K562 (cell line): ENCODE results near the gene IGSF8. TPM values are rescaled to one million over a fixed set of nuclear protein-coding genes. Genes with fewer than 3 reads are reported as not detected.
A peak's percentile ranks its signal among the peaks of the same experiment; 100 is the strongest.

Experiments used
- ATF3 ChIP-seq, 2 experiments: fragments of 450-650 bp in 1 of 2; sonication (generic) in 1 of 2; formaldehyde crosslinking in 1 of 2; IDR thresholded peaks in 1 of 2; conservative IDR thresholded peaks in 1 of 2; 2 replicates each; pipeline versions ENCODE4 v1.6.1 to v1.8.1; 2016 to 2023; ENCODE audit warnings: mild to moderate bottlenecking in 2 of 2, moderate library complexity in 2 of 2, inconsistent platforms in 1 of 2, missing genetic modification reagents in 1 of 2
- ETV5 ChIP-seq: sonication (generic); formaldehyde crosslinking; IDR thresholded peaks from 2 replicates; pipeline ENCODE4 v1.4.0; 2020; ENCODE audit warnings: low read depth, mild to moderate bottlenecking, missing genetic modification reagents
- HINFP ChIP-seq: fragments of 450-650 bp; conservative IDR thresholded peaks from 2 replicates; pipeline ENCODE4 v1.6.1; 2016; ENCODE audit warnings: missing genetic modification characterization, low read depth, mild to moderate bottlenecking, control low read depth, missing compliant biosample characterization
- MEF2D ChIP-seq: conservative IDR thresholded peaks from 2 replicates; pipeline ENCODE4 v1.6.1; 2016; ENCODE audit warnings: low read depth, missing genetic modification characterization, missing compliant biosample characterization
- NFRKB ChIP-seq: fragments of 450-650 bp; IDR thresholded peaks from 2 replicates; pipeline ENCODE4 v1.6.1; 2016; ENCODE audit warnings: low read depth
- NONO ChIP-seq, 2 experiments: fragments of 200-400 bp in 1 of 2; fragments of 450-650 bp in 1 of 2; formaldehyde crosslinking in 1 of 2; IDR thresholded peaks; 2 replicates each; pipeline ENCODE4 v1.6.1; 2017; ENCODE audit warnings: low read depth in 2 of 2, mild to moderate bottlenecking in 2 of 2, moderate library complexity in 2 of 2, low read length in 1 of 2
- NR1H2 ChIP-seq: sonication (generic); formaldehyde crosslinking; IDR thresholded peaks from 2 replicates; pipeline ENCODE4 v1.4.0; 2020; ENCODE audit warnings: mild to moderate bottlenecking, missing genetic modification reagents
- PKNOX1 ChIP-seq: fragments of 450-650 bp; IDR thresholded peaks from 2 replicates; pipeline ENCODE4 v1.6.1; 2016
- PREB ChIP-seq: sonication (generic); formaldehyde crosslinking; IDR thresholded peaks from 2 replicates; pipeline ENCODE4 v1.8.1; 2023; ENCODE audit warnings: mild to moderate bottlenecking, missing genetic modification reagents
- PTTG1 ChIP-seq: fragments of 450-650 bp; IDR thresholded peaks from 2 replicates; pipeline ENCODE4 v1.6.1; 2016; ENCODE audit warnings: low read depth, mild to moderate bottlenecking, missing genetic modification characterization, missing compliant biosample characterization
- RAD21 ChIP-seq, 2 experiments: fragments of 250-450 bp in 1 of 2; fragments of 450-650 bp in 1 of 2; sonication (Bioruptor Pico) in 1 of 2; formaldehyde crosslinking in 1 of 2; IDR thresholded peaks in 1 of 2; conservative IDR thresholded peaks in 1 of 2; 2 replicates each; pipeline versions ENCODE4 v1.4.0 to v1.8.0; 2020 to 2022; ENCODE audit warnings: mild to moderate bottlenecking in 2 of 2, moderate library complexity in 1 of 2
- RB1 ChIP-seq: fragments of 450-650 bp; IDR thresholded peaks from 2 replicates; pipeline ENCODE4 v1.6.1; 2017; ENCODE audit warnings: low read depth, mild to moderate bottlenecking
- ZBTB12 ChIP-seq: fragments of 250-450 bp; sonication (Bioruptor Pico); IDR thresholded peaks from 2 replicates; pipeline ENCODE4 v1.4.0; 2020
- ZFX ChIP-seq: sonication (generic); formaldehyde crosslinking; IDR thresholded peaks from 2 replicates; pipeline ENCODE4 v1.8.0; 2022; ENCODE audit warnings: mild to moderate bottlenecking, missing genetic modification reagents, moderate library complexity
- ZMIZ1 ChIP-seq, 2 experiments: fragments of 150-350 bp in 1 of 2; IDR thresholded peaks; 2 replicates each; pipeline ENCODE4 v1.6.1; 2012 to 2016; ENCODE audit warnings: low read depth in 2 of 2, low read length in 2 of 2, mild to moderate bottlenecking in 1 of 2, moderate library complexity in 1 of 2
- ZNF253 ChIP-seq: fragments of 250-450 bp; sonication (Bioruptor Pico); conservative IDR thresholded peaks from 2 replicates; pipeline ENCODE4 v1.6.1; 2021; ENCODE audit warnings: mild to moderate bottlenecking
- ZNF583 ChIP-seq: fragments of 250-450 bp; sonication (Bioruptor Pico); IDR thresholded peaks from 2 replicates; pipeline ENCODE4 v1.4.0; 2020
- polyA plus RNA-seq, 8 experiments: library from polyadenylated mRNA; depleted of rRNA in 4 of 8; stranded (reverse) in 5 of 8; unstranded in 3 of 8; fragments of >200 nt; fragmentation: Nextera tagmentation in 2 of 8; fragmentation: Illumina TruSeq in 1 of 8; extraction: Ambion mirVana in 2 of 8; extraction: Trizol in 1 of 8; gene quantifications; 2 replicates each; pipeline versions ENCODE4 v1.2.1 to v1.2.3, GENCODE V29; 2011 to 2014; ENCODE audit warnings: inconsistent platforms in 1 of 8, missing spikeins in 1 of 8
- total RNA-seq, 7 experiments: library from RNA; depleted of rRNA in 6 of 7; stranded (reverse); fragments of >200 nt in 6 of 7; fragmentation: Illumina TruSeq in 2 of 7; extraction: Trizol in 2 of 7; gene quantifications; 2 replicates each; pipeline versions ENCODE4 v1.2.1 to v1.2.3, GENCODE V29; 2011 to 2021; ENCODE audit warnings: low replicate concordance in 1 of 7

IGSF8 gene
- total and polyA plus RNA-seq, 9 of the 15 experiments (the other 6 are each of a cell fraction or from before 2014, with no cell fraction given), result 0.32 to 11.7 (median 3.2) TPM

- no peak for TF ChIP-seq ZMIZ1 (IDR thresholded peaks at IDR 0.05; ENCODE audit: low read depth in 2 of 2, low read length in 2 of 2)
- no peak for TF ChIP-seq PREB (CRISPR knock-in tag)
- no peak for TF ChIP-seq NR1H2 (CRISPR knock-in tag)
- no peak for TF ChIP-seq PTTG1 (tag)
- TF ChIP-seq NONO (IDR thresholded peaks at IDR 0.05; ENCODE audit: low read depth in 2 of 2, low read length in 1 of 2), result no peak
- TF ChIP-seq ZBTB12 (CRISPR knock-in tag), result peak; percentile 17; the same call in 1 of the 2 replicates
- no peak for TF ChIP-seq NFRKB
- no peak for TF ChIP-seq ATF3 (IDR thresholded peaks at IDR 0.05)
- no peak for TF ChIP-seq ATF3 (CRISPR knock-in tag; conservative IDR thresholded peaks at IDR 0.05)
- TF ChIP-seq RB1, result peak; percentile 60; the same call in 1 of the 2 replicates
- TF ChIP-seq ZFX, result no peak
- no peak for TF ChIP-seq HINFP
- TF ChIP-seq ZNF583 (CRISPR knock-in tag), result no peak
- no peak for TF ChIP-seq ZNF253 (CRISPR knock-in tag)
- TF ChIP-seq RAD21 (CRISPR knock-in tag; conservative IDR thresholded peaks at IDR 0.05 in 1 of 2, IDR thresholded peaks at IDR 0.05 in 1 of 2), result peak; percentile 71 to 84
- TF ChIP-seq ETV5 (CRISPR knock-in tag), result no peak
- TF ChIP-seq MEF2D (tag), result no peak
- peak; percentile 45 for TF ChIP-seq PKNOX1
Observed at GRCh38 chr1:160085686-160086455, 12.5 kb downstream of the IGSF8 start (continued).
